ENCODE results near the gene CYTL1. TPM values are rescaled to one million over a fixed set of nuclear protein-coding genes. Genes with fewer than 3 reads are reported as not detected.

CYTL1 gene
- polyA plus RNA-seq, 1 experiment = not detected

- TF ChIP-seq, protein P1, sequence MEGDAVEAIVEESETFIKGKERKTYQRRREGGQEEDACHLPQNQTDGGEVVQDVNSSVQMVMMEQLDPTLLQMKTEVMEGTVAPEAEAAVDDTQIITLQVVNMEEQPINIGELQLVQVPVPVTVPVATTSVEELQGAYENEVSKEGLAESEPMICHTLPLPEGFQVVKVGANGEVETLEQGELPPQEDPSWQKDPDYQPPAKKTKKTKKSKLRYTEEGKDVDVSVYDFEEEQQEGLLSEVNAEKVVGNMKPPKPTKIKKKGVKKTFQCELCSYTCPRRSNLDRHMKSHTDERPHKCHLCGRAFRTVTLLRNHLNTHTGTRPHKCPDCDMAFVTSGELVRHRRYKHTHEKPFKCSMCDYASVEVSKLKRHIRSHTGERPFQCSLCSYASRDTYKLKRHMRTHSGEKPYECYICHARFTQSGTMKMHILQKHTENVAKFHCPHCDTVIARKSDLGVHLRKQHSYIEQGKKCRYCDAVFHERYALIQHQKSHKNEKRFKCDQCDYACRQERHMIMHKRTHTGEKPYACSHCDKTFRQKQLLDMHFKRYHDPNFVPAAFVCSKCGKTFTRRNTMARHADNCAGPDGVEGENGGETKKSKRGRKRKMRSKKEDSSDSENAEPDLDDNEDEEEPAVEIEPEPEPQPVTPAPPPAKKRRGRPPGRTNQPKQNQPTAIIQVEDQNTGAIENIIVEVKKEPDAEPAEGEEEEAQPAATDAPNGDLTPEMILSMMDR (IDR thresholded peaks at IDR 0.05; ENCODE audit: insufficient read depth, low read depth, low read length) = no peak
These were observed 21.8 kb upstream of the CYTL1 start for GRCh38 chr4:5040856-5041620.

DNA sequence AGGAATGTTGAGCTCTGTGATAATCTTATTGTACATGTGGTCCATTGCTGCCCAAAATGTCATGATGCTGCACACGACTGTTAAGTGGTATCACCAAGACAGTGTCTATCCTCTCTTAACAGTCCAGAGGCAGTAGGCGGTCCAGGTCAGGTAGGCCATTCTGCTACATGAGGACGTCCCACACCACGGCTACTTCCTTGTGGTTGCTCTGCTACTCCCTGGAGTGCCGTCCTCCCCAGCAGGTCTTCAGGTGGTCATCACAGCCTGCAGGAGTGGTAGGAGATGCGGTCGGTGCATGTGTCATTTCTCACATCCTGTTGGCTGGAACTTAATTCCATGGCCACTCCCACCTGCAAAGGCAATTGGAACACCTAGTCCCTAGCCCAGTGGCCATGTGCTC is 20.5 kb upstream of the CYTL1 start:
- CTCF ChIA-PET = interaction anchor here (0.8 to 1.6 kb wide), 2 partner anchors 10 to 422 kb away, joined by 4 to 5 read pairs; no protein-coding TSS in a partner anchor
- no peak overlapping the region for H3K4me3 ChIP-seq (ENCODE audit: low read depth, low read length)
- TF ChIP-seq, protein P1 (IDR thresholded peaks at IDR 0.05; ENCODE audit: insufficient read depth, low read depth, low read length) = no peak
- POLR2A ChIA-PET = no interaction called here
- DNase-seq (ENCODE audit: low read depth) = no peak
- no peaks in the 10 kb centered on the region for H3K36me3 ChIP-seq (ENCODE audit: control insufficient read depth, insufficient read depth, low read length)
- H3K27me3 ChIP-seq (ENCODE audit: control insufficient read depth, insufficient read depth, low read length) = no peaks in the 10 kb centered on the region

More at GRCh38 chr4:5040856-5041620, 21.8 kb upstream of the CYTL1 start:
- ChIA-PET POLR2A (interaction anchor here (0.6 kb wide), 1 partner anchor 740 kb away, joined by 3 read pairs; no protein-coding TSS in a partner anchor), CTCF (interaction anchor here (1.6 kb wide), 1 partner anchor 9 kb away, joined by 5 read pairs; no protein-coding TSS in a partner anchor)
- H3K4me3 ChIP-seq (ENCODE audit: low read depth, low read length) = no peak overlapping the region
- no peaks in the 10 kb centered on the region for H3K27me3 ChIP-seq (ENCODE audit: control insufficient read depth, insufficient read depth, low read length)
- no peaks in the 10 kb centered on the region for H3K36me3 ChIP-seq (ENCODE audit: control insufficient read depth, insufficient read depth, low read length)
- DNase-seq (ENCODE audit: low read depth) = no peak

DNA sequence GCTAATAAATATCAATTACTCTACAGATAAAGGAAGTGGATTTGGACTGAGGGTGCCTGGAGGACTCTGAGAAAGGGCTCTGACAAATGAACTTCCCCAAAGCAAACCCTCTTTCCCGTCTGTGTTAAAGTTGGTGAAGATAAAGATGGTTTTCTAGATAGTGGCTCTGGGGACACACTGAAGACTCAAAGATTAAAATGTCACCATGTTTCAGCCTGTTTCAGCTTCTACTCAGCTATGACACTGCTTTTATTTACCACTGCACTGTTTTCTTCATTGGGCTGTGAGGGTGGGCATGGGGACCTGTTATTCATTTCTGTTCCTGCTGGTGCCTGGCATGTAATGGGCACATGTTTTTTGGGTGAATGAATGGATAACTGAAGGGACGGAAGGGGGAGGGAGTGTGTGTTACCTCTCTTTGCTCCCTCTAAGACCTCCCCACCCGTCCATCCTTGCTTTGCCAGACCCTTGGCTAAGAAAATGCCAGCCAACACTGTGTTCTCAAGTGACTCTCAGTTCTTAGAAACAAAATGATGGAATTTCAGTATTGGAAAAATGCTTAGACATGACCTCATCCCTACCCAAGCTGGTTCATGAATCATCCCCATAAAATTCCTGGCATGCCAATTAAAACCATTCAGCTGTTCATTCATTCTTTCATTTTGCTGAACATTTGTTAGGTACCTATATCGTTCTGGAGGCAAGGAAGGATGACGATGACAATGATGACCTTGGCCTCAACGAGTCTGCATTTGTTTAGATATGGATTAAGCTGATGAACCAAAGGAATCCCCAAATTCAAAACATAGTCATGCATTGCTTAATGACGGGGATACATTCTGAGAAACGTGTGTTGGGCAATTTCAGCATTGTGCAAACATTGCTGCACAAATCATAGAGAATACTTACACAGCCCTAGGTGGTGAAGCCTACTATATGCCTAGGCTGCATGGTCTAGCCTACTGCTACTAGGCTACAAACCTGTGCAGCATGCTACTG is 18.6 kb upstream of the CYTL1 start:
- peak; percentile 95 for DNase-seq (ENCODE audit: low read depth)
- H3K36me3 ChIP-seq (ENCODE audit: control insufficient read depth, insufficient read depth, low read length) = no peaks in the 10 kb centered on the region
- POLR2A ChIA-PET = interaction anchor here (0.6 kb wide), 1 partner anchor 645 kb away, joined by 6 read pairs; no protein-coding TSS in a partner anchor
- H3K27me3 ChIP-seq (ENCODE audit: control insufficient read depth, insufficient read depth, low read length) = no peaks in the 10 kb centered on the region
- TF ChIP-seq, protein P1 (IDR thresholded peaks at IDR 0.05; ENCODE audit: insufficient read depth, low read depth, low read length) = no peak
- CTCF ChIA-PET = interaction anchor here (1.0 to 2.6 kb wide), 2 partner anchors 13 to 753 kb away, joined by 3 to 13 read pairs; partner anchors contain the start of gene STK32B
- no peak overlapping the region for H3K4me3 ChIP-seq (ENCODE audit: low read depth, low read length)

DNA sequence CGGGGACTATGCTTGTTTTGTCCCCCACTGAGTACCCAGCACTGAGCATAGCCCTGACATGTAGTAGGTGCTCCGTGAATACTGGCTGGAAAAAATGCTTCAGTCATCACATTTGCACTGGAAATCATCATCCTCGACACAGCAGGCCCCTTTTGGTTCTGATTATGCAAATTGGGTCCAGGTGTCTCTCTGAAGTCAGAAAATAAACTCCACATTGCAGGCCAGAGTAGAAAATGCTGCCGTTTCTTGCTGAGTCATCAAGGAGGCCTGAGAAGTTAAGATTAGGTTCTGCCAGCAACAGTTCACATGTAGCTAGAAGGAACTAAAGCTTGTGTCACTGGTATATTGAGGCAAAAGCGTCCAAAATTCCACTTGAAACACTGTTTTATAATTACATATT is 17.0 kb upstream of the CYTL1 start:
- CTCF ChIA-PET = interaction anchor here (1.2 kb wide), 1 partner anchor 42 kb away, joined by 3 read pairs; no protein-coding TSS in a partner anchor
- no peak overlapping the region for H3K4me3 ChIP-seq (ENCODE audit: low read depth, low read length)
- TF ChIP-seq, protein P1 (IDR thresholded peaks at IDR 0.05; ENCODE audit: insufficient read depth, low read depth, low read length) = no peak
- DNase-seq (ENCODE audit: low read depth) = no peak
- POLR2A ChIA-PET = no interaction called here
- H3K36me3 ChIP-seq (ENCODE audit: control insufficient read depth, insufficient read depth, low read length) = no peaks in the 10 kb centered on the region
- H3K27me3 ChIP-seq (ENCODE audit: control insufficient read depth, insufficient read depth, low read length) = no peaks in the 10 kb centered on the region
